ENCODE measurements around the gene ITPRIP.

DNA sequence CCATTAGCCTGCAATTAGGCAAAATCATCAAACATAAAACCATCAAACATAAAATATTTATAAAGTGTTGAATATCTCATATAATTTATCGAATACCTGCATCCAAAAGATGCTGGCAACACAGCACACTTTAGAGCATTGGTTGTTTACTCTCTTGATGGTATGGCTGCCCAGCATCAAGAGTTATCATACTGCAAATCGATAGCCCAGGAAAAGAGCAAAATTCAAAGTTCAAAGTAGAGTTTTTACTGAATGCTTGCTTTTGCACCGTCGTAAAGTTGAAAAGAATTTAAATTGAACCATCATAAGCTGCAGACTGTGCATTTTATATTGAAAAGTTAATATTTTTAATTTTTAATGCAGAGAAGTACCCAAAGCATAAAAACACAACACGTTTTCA is 73.5 kb downstream of the ITPRIP start:
- no peak for TF ChIP-seq POLR2A (IDR thresholded peaks at IDR 0.05)
- TF ChIP-seq, protein P1, sequence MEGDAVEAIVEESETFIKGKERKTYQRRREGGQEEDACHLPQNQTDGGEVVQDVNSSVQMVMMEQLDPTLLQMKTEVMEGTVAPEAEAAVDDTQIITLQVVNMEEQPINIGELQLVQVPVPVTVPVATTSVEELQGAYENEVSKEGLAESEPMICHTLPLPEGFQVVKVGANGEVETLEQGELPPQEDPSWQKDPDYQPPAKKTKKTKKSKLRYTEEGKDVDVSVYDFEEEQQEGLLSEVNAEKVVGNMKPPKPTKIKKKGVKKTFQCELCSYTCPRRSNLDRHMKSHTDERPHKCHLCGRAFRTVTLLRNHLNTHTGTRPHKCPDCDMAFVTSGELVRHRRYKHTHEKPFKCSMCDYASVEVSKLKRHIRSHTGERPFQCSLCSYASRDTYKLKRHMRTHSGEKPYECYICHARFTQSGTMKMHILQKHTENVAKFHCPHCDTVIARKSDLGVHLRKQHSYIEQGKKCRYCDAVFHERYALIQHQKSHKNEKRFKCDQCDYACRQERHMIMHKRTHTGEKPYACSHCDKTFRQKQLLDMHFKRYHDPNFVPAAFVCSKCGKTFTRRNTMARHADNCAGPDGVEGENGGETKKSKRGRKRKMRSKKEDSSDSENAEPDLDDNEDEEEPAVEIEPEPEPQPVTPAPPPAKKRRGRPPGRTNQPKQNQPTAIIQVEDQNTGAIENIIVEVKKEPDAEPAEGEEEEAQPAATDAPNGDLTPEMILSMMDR (IDR thresholded peaks at IDR 0.05) = no peak
